Measurements from ENCODE around the gene GRM6.

The GRM6 gene

GRCh38 chr5:178984145-178985072 is 10.7 kb downstream of the GRM6 start:
- DNase-seq (ENCODE audit: low read depth): no peak

- no peak for DNase-seq (ENCODE audit: low read depth)
Measured at GRCh38 chr5:178983728-178984127, 11.4 kb downstream of the GRM6 start.

GRCh38 chr5:178982941-178983340 is 12.2 kb downstream of the GRM6 start:
- DNase-seq (ENCODE audit: low read depth): no peak

GRCh38 chr5:178981381-178981780 is 13.7 kb downstream of the GRM6 start:
- no peak for DNase-seq (ENCODE audit: low read depth)

- no peak for DNase-seq (ENCODE audit: low read depth)
Measured at GRCh38 chr5:178965465-178966055, 29.6 kb downstream of the GRM6 start.

- no peak for DNase-seq (ENCODE audit: low read depth)
Measured at GRCh38 chr5:178941361-178941760, 53.8 kb downstream of the GRM6 start.

- DNase-seq (ENCODE audit: low read depth): no peak
Measured at GRCh38 chr5:178940569-178941360, 54.4 kb downstream of the GRM6 start, which contains the start of gene ZNF454. TSS of gene ZNF454 (plus strand) at chr5:178941198. CDS start at chr5:178942792, 1,594 bp downstream.

- DNase-seq (ENCODE audit: low read depth): no peak
Measured at GRCh38 chr5:178931846-178932760, 63.0 kb downstream of the GRM6 start.

Data from stimulated activated CD8-positive, alpha-beta memory T cell treated with anti-CD3 and anti-CD28 coated beads, Interleukin-15, amount 100 ng/mL, for 24 hours (primary cell).